Measurements from ENCODE around the gene CLCNKA. TPM values are rescaled to one million over a fixed set of nuclear protein-coding genes. Genes with fewer than 3 reads are reported as not detected.
A peak's percentile ranks its signal among the peaks of the same experiment; 100 is the strongest.
"Not testable (repeated sequence)": the region's sequence is repeated elsewhere in the genome, so short reads cannot be mapped to it uniquely, and the experiment has no call there.

Gene CLCNKA
- total RNA-seq, 1 donor from 2014 or later = 3.2 TPM

GRCh38 chr1:16033103-16033632 is 11.3 kb downstream of the CLCNKA start:
- not testable (repeated sequence) for DNase-seq (ENCODE audit: low spot score in 2 of 2, unreplicated experiment in 2 of 2); H3K4me3 Mint-ChIP-seq; H3K36me3 Mint-ChIP-seq; H3K4me1 Mint-ChIP-seq; H3K27me3 Mint-ChIP-seq (ENCODE audit: low read depth); H3K9me3 Mint-ChIP-seq
- H3K27ac Mint-ChIP-seq = peak overlapping the region; percentile 41
- TF ChIP-seq CTCF (IDR thresholded peaks at IDR 0.05; ENCODE audit: unreplicated experiment) = peak; percentile 11

- H3K9me3 Mint-ChIP-seq; H3K27ac Mint-ChIP-seq; H3K4me1 Mint-ChIP-seq; H3K4me3 Mint-ChIP-seq; H3K27me3 Mint-ChIP-seq (ENCODE audit: low read depth); DNase-seq (ENCODE audit: low spot score in 2 of 2, unreplicated experiment in 2 of 2); H3K36me3 Mint-ChIP-seq: not testable (repeated sequence)
Observed at GRCh38 chr1:16036461-16036860, 14.6 kb downstream of the CLCNKA start.

GRCh38 chr1:16038620-16038912 is 16.7 kb downstream of the CLCNKA start:
- H3K27ac Mint-ChIP-seq = no peak overlapping the region
- H3K4me1 Mint-ChIP-seq = no peaks in the 10 kb centered on the region
- H3K9me3 Mint-ChIP-seq = no peaks in the 10 kb centered on the region
- H3K27me3 Mint-ChIP-seq (ENCODE audit: low read depth) = peaks cover 7% of the 10 kb centered on the region
- DNase-seq (ENCODE audit: low spot score in 2 of 2, unreplicated experiment in 2 of 2) = no peak
- no peak for TF ChIP-seq CTCF (IDR thresholded peaks at IDR 0.05; ENCODE audit: unreplicated experiment)
- no peak overlapping the region for H3K4me3 Mint-ChIP-seq
- no peaks in the 10 kb centered on the region for H3K36me3 Mint-ChIP-seq

- not testable (repeated sequence) for H3K27ac Mint-ChIP-seq; H3K36me3 Mint-ChIP-seq; H3K4me1 Mint-ChIP-seq; H3K27me3 Mint-ChIP-seq (ENCODE audit: low read depth); H3K9me3 Mint-ChIP-seq; DNase-seq (ENCODE audit: low spot score in 2 of 2, unreplicated experiment in 2 of 2); H3K4me3 Mint-ChIP-seq
Observed at GRCh38 chr1:16039871-16040270, 18.0 kb downstream of the CLCNKA start.

GRCh38 chr1:16041200-16041599 is 19.4 kb downstream of the CLCNKA start:
- no peaks in the 10 kb centered on the region for H3K4me1 Mint-ChIP-seq
- DNase-seq (ENCODE audit: low spot score in 2 of 2, unreplicated experiment in 2 of 2) = no peak
- no peak for TF ChIP-seq CTCF (IDR thresholded peaks at IDR 0.05; ENCODE audit: unreplicated experiment)
- no peak overlapping the region for H3K27ac Mint-ChIP-seq
- no peaks in the 10 kb centered on the region for H3K9me3 Mint-ChIP-seq
- H3K4me3 Mint-ChIP-seq = no peak overlapping the region
- H3K36me3 Mint-ChIP-seq = no peaks in the 10 kb centered on the region
- H3K27me3 Mint-ChIP-seq (ENCODE audit: low read depth) = peaks cover 7% of the 10 kb centered on the region

GRCh38 chr1:16042096-16042495 is 20.3 kb downstream of the CLCNKA start:
- no peaks in the 10 kb centered on the region for H3K4me1 Mint-ChIP-seq
- TF ChIP-seq CTCF (IDR thresholded peaks at IDR 0.05; ENCODE audit: unreplicated experiment) = no peak
- no peak overlapping the region for H3K4me3 Mint-ChIP-seq
- H3K36me3 Mint-ChIP-seq = no peaks in the 10 kb centered on the region
- H3K27ac Mint-ChIP-seq = no peak overlapping the region
- peaks cover 7% of the 10 kb centered on the region for H3K27me3 Mint-ChIP-seq (ENCODE audit: low read depth)
- no peak for DNase-seq (ENCODE audit: low spot score in 2 of 2, unreplicated experiment in 2 of 2)
- H3K9me3 Mint-ChIP-seq = no peaks in the 10 kb centered on the region

- DNase-seq (ENCODE audit: low spot score in 2 of 2, unreplicated experiment in 2 of 2); H3K36me3 Mint-ChIP-seq; H3K27me3 Mint-ChIP-seq (ENCODE audit: low read depth); H3K4me1 Mint-ChIP-seq; H3K9me3 Mint-ChIP-seq; H3K27ac Mint-ChIP-seq; H3K4me3 Mint-ChIP-seq: not testable (repeated sequence)
Observed at GRCh38 chr1:16042654-16043053, 20.8 kb downstream of the CLCNKA start.
